ENCODE data around the gene GBP6.
"Not testable (repeated sequence)": the region's sequence is repeated elsewhere in the genome, so short reads cannot be mapped to it uniquely, and the experiment has no call there.

Gene GBP6

DNA sequence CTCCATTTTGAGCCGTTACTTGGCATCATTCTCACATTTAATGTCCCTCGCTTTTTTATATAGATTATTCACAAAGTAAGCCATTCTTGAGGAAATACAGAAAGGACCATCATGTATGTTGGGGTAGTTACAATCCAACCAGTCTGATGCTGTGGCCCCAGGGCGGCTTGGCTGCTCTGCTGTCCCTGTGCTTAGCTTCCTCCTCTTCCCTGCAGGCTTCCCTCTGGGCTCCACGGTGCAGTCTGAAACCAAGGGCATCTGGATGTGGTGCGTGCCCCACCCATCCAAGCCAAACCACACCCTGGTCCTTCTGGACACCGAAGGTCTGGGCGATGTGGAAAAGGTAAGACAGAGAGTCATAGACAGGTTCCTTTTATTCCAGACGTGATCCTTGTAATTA is 5.5 kb downstream of the GBP6 start:
- DNase-seq (ENCODE audit: low read depth in 2 of 3, low spot score in 1 of 3), result no peak

DNA sequence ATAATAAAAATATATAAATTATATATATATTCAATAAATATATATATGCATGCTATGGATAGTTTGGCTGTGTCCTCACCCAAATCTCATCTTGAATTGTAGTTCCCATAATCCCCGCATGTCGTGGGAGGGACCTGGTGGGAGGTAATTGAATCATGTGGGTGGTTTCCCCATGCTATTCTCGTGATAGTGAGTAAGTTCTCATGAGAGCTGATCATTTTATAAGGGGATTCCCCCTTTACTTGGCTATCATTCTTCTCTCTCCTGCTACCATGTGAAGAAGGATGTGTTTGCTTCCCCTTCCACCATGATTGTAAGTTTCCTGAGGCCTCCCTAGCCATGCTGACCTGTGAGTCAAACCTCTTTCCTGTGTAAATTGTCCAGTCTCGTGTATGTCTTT is 10.0 kb downstream of the GBP6 start:
- not testable (repeated sequence) for DNase-seq (ENCODE audit: low read depth in 2 of 3, low spot score in 1 of 3)

DNA sequence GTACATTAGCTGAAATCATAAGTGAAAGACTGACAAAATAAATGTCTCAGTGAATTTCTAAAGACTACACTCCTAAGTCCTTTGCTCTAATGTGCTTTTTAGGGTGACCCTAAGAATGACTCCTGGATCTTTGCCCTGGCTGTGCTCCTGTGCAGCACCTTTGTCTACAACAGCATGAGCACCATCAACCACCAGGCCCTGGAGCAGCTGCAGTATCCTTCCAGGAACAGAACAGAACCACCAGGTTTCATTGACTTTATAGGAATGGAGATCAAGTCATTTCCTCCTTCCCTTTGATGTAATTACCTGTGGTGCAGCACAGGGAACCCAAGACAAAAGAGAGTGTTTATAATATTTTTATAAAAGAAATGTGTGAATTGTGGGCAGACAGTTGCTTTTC is 14.1 kb downstream of the GBP6 start:
- no peak for DNase-seq (ENCODE audit: low read depth in 2 of 3, low spot score in 1 of 3)

DNA sequence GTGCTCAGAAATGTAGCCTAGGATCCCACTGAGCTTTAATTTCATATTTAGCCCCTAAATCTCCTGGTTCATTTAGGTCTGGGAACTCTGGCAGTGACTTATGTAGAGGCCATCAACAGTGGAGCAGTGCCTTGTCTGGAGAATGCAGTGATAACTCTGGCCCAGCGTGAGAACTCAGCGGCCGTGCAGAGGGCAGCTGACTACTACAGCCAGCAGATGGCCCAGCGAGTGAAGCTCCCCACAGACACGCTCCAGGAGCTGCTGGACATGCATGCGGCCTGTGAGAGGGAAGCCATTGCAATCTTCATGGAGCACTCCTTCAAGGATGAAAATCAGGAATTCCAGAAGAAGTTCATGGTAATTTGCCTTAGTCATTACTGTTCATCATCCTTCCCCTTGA is 17.8 kb downstream of the GBP6 start:
- DNase-seq (ENCODE audit: low read depth in 2 of 3, low spot score in 1 of 3), result no peak

DNA sequence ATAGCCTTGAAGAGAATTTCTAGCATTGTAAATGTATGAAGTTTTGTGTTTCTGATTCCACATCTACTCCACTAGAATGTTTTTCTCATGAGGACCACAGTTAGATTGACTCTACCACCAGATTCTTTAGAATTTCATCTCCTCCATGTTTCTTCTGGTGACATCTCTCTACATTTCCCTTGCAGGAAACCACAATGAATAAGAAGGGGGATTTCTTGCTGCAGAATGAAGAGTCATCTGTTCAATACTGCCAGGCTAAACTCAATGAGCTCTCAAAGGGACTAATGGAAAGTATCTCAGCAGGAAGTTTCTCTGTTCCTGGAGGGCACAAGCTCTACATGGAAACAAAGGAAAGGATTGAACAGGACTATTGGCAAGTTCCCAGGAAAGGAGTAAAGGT is 18.6 kb downstream of the GBP6 start:
- no peak for DNase-seq (ENCODE audit: low read depth in 2 of 3, low spot score in 1 of 3)

DNA sequence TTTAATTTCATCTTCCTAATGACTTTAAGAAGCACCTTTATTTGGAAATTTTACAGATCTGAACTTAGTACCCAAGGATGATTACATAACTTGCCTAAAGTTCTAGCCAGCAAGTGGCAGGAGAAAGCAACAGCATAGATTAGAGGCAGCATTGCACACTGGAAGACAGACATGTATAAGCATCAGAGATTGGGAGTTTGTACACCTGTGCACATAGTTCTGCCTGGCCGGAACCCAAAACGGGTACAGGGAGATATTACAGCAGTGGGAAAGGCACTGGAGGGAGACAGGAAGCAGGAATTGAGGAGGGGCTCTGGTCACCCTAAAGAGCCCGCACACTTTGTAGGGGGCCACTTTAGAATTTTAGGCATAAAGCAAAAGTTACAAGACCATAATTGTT is 19.3 kb downstream of the GBP6 start:
- no peak for DNase-seq (ENCODE audit: low read depth in 2 of 3, low spot score in 1 of 3)

DNA sequence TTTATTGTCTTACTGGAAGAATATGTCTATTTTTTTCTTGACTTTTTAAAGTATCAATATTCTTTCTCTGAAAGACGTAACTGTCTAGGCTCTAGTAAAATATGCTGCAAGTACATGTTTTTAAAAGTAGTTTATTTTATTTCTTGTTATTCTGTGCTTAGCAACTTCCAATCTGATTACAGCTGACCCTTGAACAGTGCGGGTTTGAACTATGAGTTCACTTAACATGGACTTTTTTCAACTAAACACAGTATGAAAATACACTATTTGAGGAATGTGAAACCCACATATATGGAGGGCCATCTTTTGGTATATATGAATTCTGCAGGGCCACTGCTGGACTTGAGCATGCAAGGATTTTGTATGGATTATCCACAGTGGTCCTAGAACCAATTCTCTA is 26.8 kb downstream of the GBP6 start:
- no peak for DNase-seq (ENCODE audit: low read depth in 2 of 3, low spot score in 1 of 3)

DNA sequence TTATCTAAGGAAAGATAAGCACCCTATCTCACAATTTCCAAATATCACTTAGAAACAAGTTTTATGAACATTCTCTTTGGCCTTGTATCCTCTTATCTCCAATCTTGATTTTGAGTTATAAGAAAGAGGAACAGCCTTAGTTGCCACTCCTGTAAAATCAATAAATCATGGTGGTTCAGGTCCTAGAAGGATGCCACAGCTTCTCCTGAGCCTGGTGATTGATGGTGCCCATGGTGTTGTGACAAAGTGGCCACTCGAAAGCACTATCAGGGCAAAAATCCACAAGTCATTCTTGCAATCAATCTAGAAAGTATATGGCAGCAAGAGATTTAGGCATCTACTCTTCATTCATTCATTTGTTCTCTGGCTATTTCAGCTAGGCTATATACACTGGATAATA is 27.8 kb downstream of the GBP6 start:
- no peak for DNase-seq (ENCODE audit: low read depth in 2 of 3, low spot score in 1 of 3)

DNA sequence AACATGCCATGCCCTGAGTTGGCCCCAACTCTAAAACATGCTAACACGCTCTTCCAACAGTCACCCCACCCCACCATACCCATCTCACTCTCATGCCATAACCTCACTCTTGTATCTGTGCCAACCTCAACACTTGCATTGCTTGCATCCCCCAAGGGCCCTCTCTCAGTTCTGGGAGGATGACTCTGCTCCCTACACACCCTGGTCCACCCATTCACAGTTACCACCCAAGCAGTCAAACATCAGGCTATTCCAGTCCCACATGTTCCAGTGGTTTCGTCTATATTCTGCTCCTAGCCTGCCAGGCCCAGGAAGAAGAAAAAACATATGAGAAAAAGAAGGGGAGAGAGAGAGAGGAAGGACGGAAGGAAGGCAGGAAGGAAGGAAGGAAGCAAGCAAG is 31.0 kb downstream of the GBP6 start:
- no peak for DNase-seq (ENCODE audit: low read depth in 2 of 3, low spot score in 1 of 3)

DNA sequence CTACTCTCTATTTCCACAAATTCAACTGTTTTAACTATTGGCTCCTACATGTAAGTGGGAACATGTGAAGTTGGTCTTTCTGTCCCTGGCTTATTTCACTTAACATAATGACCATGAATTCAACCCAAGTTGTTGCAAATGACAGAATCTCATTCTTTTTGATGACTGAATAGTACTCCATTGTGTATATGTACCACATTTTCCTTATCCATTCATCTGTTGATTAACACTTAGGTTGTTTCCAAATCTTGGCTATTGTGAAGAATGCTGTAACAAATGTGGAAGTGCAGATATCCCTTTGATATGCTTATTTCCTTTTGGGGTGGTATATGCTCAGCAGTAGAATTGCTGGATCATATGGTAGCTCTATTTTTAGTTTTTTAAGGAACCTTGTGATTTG is 33.0 kb downstream of the GBP6 start:
- no peak for DNase-seq (ENCODE audit: low read depth in 2 of 3, low spot score in 1 of 3)

DNA sequence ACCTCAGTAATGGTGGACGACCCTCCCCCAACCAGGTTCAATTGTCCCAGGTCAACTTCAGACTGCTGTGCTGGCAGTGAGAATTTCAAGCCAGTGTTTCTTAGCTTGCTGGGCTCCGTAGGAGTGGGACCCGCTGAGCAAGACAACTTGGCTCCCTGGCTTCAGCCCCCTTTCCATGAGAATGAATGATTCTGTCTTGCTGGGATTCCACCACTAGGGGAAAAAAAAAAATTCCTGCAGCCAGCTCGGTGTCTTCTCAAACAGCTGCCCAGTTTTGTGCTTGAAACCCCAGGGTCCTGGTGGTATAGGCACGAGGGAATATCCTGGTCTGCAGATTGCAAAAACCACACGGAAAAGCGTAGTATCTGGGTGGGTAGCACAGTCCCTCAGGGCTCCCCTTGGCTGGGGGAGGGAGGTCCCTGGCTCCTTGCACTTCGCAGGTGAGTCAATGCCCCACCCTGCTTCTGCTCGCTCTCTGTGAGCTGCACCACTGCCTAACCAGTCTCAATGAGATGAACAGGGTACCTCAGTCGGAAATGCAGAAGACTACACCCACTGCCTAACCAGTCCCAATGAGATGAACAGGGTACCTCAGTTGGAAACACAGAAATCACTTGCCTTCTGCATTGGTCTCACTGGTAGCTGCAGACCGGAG is 41.5 kb downstream of the GBP6 start:
- no peak for DNase-seq (ENCODE audit: low read depth in 2 of 3, low spot score in 1 of 3)

DNA sequence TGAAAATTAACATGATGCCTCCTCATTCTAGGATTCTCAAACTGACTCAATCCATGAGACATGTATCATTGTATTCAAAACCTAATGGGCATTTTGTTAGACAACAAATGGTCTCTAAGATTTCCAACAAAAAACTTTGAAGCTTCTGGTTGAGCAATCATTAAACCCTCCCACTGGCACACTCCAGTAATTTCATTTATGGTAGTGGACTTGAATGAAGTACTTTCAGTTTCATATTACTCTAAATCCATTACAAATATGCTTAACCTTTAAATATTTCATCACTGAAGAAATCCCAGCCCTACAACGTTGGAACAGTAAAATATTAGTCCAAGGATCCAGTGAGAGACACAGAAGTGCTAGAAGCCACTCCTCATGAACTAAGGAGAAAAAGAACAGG is 43.5 kb downstream of the GBP6 start:
- DNase-seq (ENCODE audit: low read depth in 2 of 3, low spot score in 1 of 3), result no peak

DNA sequence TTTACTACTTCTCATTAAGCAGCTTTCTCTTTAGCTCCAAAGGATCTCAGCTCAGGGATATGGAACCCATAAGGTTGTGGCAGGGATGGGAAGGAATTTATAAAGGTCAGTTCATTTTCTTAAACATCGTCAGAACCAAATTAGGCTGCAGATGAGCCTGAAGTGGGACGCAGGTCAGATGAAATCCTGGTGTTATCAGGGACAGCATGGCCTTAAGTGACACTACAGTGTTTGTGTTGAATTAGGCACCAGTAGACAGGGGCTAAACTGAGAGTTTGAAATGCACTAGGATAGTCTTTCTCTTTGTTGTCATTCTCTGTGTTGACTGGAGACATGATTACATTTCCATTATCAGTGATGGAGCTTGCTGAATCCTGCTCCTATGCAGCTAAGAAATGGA is 43.9 kb downstream of the GBP6 start:
- not testable (repeated sequence) for DNase-seq (ENCODE audit: low read depth in 2 of 3, low spot score in 1 of 3)

DNA sequence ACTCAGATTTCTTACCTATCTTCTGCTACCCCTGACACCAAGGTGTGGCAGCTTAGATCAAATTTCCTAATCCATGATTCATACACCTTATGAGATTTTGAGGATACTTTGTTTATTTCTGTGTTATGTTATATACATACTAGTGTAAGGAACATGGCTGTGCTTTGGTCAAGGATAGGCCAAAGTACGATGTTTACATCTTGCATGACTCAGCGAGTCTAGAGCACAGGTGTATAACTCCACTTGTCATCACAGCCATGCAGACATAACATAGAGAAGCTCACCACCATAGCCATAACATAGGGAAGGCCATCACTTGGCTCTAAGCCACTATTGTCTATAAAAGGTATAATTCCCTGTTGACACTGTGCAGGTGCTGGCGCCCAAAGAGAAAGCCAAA is 61.2 kb downstream of the GBP6 start:
- no peak for DNase-seq (ENCODE audit: low read depth in 2 of 3, low spot score in 1 of 3)

DNA sequence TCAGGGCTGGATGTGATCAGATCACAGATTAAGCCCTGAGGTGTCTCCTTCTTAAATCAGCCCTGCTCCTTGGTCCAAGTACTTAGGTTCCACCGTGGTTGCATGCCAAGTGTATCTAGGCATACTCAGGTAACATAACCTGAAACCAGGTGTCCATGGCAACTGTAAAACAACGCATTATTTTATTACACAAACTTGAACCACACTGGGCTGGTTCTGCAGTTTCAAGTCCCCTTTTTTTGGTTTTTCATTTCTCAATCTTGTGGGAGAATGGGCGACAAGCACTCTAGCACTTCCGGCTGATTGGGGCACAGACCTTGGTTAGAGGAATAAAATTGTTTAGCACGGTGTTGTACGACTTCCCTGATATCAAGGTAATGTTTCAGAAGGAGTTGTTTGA is 65.2 kb downstream of the GBP6 start:
- no peak for DNase-seq (ENCODE audit: low read depth in 2 of 3, low spot score in 1 of 3)

DNA sequence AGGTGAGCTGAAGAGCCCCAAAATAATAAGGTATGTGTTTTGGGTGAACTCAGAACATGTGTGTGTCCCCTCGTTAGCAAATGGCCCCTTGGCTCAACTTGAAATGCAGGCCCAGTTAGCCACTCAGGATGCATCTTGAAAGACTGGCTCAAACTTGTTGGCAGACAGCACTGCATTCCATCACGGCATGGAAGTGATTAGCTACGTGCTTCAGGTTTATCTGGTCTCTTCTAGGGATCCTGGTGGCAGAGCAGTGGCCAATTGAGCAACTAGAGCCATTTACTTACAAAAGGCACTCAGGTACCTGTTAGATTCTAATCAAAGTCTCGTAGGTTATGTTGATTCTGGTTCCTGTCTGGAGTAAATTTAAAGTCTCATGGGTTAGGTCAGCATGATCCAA is 65.8 kb downstream of the GBP6 start:
- DNase-seq (ENCODE audit: low read depth in 2 of 3, low spot score in 1 of 3), result not testable (repeated sequence)

DNA sequence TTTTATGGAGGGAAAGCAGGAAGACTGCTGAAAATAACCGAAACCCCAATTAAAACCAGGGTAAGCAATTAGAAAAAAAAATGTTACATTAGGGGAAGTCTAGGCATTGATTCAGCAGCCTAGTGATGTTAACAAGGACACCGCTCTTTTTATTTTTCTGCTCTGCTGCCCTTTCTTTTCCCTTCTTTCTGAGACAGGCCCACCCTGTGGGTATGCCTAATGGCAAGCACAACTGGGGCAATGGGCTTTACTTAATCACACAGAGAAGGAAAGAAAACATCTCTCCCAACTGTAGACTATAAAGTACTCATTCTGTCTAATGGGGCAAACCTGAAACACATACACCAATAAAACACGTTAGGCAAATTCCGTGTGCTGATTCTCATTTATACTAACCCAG is 69.6 kb downstream of the GBP6 start:
- no peak for DNase-seq (ENCODE audit: low read depth in 2 of 3, low spot score in 1 of 3)

DNA sequence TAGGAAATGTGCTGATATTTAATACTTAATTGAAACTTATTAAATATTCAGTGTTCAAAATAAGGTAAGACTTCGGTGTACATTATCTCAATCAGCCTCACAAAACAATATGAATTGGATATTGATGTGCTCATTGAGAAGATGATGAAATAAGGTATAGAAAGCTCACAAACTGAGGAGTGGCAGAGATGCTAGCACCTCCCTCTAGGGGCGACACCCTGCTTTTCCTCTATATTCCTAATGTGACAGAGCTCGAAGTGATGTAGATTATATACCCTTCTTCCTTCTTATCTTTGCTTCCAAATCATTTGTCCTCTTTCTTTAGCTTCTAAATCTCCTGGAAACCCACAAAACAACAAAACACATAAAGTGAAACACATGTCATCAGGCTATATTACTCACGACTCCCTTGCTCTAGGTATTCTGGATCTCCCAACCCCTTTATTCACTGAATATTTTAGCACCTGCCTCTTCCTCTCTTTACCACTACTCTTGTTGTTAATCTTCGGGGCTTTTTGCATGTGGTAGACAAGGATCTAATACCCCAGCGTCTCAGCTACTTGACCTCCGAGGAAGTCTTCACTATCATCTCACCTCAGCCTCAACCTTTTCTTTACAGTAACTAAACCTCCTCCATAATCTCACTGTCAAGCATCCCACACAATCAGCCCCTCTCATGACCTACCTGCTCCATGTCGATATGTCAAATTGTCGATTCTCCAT is 70.4 kb downstream of the GBP6 start:
- DNase-seq (ENCODE audit: low read depth in 2 of 3, low spot score in 1 of 3), result peak in 2 of 3 donors; percentile 8 to 12
